ENCODE data around the gene CDC14A.
"Not testable (repeated sequence)": the region's sequence is repeated elsewhere in the genome, so short reads cannot be mapped to it uniquely, and the experiment has no call there.

Gene CDC14A

DNA sequence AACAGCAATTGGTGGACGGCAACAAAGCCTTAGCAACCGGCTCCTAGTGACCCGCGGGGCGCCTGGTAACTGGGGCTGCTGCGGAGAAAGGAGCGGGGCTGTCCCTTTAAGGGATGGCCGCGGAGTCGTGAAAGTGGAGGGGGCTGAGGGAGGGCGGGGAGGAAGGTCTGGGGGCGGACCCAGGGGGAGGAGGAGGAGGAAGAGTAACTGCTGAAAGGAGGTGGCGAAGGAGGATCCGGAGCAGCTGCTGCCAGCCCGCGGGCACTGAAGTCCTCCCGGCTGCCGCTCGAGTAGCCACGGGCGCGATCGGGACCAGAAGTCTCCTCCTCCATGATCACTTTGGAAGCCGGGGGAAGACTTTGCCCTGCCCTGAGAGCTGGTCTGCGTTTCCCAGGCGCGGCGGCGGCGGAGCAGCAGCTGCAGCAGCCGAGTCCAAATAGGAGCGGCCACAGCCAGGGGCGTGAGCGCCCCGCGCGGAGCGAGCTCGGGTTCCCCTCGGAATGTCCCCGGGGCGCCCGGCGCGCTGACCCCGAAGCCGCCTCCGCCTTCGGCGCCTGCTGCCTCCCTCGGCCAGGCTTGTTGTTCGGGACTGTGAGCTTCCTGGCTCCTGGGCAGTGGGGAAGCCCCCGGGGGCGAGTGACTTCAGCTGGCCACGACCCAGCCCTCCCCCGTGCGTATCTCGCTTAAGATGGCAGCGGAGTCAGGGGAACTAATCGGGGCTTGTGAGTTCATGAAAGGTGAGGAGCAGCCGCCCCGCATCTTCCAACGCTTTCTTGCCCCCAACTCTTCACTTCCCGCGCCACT lies at the start of gene CDC14A:
CDC14A (plus strand) TSS at position 240 of the 804 bp plus-strand sequence; CDS start at position 689, 449 bp downstream.
- DNase-seq (ENCODE audit: low read depth), result peak; percentile 74

DNA sequence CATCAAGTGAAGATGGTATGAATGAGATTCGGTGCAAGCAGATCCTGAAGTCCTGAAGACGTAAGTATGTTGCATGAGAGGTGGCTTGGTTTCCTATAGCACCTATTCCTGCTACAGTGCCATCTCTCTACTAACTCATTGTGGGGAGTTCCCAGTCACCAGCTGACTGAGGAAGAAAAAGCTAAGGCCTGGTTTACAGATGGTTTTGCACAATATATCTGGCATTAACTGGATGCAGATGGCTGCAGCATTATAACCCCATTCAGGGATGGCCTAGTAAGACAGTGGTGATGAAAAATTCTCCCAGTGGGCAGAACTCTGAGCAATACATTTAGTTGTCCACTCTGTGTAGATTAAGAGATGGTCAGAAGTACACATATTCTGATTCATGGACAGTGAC lies 49.6 kb upstream of the CDC14A start:
- no peak for DNase-seq (ENCODE audit: low read depth)

- no peak for DNase-seq (ENCODE audit: low read depth)
Observed at GRCh38 chr1:100304227-100304626, 48.1 kb upstream of the CDC14A start.

DNA sequence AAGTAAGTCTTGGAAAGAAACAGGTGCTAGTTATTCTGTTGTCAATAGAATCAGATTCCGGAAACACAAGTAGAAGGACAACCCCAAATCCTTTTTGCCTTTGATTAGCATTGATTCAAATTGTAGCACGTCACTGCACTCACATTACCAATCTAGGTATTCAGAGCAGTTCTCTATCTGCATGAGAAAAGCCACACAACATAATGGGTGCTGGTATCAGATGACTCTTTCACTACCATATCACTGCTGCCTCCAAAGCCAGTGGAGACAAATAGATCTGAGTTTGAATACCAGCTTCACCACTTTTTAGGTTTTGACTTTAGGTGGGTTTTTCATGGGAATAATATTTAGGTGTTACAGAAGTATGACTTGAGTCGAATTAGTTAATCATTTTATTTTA lies 47.4 kb upstream of the CDC14A start:
- no peak for DNase-seq (ENCODE audit: low read depth)

GRCh38 chr1:100305954-100306353 lies 46.4 kb upstream of the CDC14A start:
- no peak for DNase-seq (ENCODE audit: low read depth)

- DNase-seq (ENCODE audit: low read depth), result no peak
Observed at GRCh38 chr1:100306735-100307313, 45.5 kb upstream of the CDC14A start.

- DNase-seq (ENCODE audit: low read depth), result no peak
Observed at GRCh38 chr1:100308777-100309176, 43.5 kb upstream of the CDC14A start.

DNA sequence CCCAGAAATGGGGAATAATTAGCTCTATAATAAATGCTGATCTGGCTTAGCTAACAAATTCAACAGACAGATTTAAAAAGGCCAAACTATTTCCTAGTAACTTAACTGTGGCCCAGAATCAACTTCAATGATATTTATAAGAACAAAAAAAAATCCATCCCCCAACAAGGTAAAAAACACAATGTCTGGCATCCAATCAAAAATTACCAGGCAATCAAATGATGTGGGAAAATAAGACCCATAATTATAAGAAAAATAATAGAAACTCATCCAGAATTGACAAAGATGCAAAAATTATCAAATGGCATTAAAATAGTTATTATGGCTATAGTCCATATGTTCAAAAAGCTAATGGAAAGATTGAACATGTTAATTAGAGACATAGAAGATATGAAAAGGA lies 42.4 kb upstream of the CDC14A start:
- no peak for DNase-seq (ENCODE audit: low read depth)

DNA sequence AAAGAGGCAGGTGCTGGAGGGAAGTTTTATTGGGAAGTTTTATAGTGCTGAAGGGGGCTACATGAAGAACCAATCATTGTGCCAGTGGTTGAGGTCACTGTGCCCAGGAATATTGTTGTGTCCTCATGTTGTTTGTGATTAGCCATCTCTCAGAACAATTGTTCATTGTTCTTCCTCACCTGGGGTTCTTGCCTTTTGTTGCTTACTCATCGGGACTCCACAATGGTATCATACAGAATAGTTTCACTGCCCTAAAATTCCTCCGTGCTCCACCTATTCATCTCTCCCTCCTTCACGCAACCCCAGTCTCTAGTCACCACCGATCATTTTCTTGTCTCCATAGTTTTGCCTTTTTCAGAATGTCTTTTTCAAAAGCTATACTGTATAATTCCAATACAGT lies 38.9 kb upstream of the CDC14A start:
- no peak for DNase-seq (ENCODE audit: low read depth)

DNA sequence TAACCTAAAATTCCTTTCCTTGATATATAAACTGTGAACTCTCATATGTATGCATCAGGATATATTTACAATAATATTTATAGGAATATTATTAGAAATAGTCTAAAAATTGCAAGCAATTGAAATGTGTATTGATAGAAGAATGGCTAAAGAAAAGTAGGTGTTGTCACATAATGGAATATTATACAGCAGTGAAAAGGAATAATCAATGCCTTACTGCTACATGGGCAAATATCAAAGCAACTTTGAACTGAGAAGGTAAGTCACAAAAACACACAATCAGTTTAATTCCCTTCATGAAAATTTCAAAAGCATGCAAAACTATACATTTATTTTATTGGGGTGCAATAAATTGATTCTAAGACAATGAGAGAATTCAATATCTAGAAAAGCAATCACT lies 35.7 kb upstream of the CDC14A start:
- no peak for DNase-seq (ENCODE audit: low read depth)

GRCh38 chr1:100320311-100321099 lies 31.8 kb upstream of the CDC14A start:
- DNase-seq (ENCODE audit: low read depth), result no peak

GRCh38 chr1:100321100-100321493 lies 31.2 kb upstream of the CDC14A start:
- no peak for DNase-seq (ENCODE audit: low read depth)

DNA sequence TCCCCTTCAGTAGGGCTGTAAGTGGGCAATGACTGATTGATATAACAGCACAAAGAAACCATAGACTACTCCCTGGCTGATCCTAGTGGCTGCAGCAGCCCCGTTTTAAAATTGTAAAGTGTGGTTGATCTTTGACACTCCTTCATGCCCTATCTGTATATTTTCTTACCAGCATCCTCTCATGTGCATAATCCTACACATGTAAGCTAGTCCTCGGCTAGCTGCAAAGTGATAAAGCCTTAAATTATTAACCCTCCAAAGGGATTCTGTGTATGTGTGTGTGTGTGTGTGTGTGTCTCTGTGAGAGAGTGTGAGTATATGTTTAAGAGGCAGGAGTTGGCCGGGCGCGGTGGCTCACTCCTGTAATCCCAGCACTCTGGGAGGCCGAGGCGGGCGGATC lies 30.8 kb upstream of the CDC14A start:
- DNase-seq (ENCODE audit: low read depth), result no peak

DNA sequence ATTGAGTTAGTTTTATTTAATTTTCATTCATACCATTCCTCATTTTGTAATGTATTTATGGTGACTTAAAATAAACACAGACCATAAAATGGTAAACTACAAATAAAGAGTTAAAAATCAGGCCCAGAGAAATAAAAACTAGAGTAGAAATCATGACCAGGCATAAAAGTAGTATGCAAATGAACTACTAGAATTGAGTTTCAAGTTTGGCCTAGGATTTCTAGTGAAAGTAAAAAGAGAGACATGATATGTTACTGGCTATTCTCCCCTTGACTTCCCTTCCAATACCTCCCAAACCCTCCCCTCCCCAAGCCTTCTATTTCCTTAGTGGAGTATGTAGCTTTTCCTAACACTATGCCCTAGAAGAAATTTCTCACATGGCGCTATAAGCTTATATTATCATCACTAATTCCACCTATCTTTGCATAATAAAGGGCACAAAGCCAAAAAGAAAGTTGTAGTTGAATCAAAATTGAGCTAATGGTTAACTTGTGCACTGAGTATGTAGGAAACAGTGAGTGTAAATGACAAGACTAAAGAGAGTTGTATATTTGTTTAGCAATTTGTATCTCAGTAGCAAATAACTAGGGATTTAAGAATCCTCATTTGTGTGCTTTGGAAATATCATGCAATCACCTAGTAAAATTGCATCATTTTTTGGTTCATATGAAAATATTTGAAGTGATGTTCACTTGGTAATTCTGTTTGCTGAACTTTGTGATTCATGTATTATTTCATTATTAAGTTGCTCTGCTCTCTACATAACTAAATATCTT lies 29.7 kb upstream of the CDC14A start:
- DNase-seq (ENCODE audit: low read depth), result no peak

- DNase-seq (ENCODE audit: low read depth), result no peak
Observed at GRCh38 chr1:100323419-100324106, 28.7 kb upstream of the CDC14A start.

GRCh38 chr1:100325415-100326324 lies 26.6 kb upstream of the CDC14A start:
- no peak for DNase-seq (ENCODE audit: low read depth)

DNA sequence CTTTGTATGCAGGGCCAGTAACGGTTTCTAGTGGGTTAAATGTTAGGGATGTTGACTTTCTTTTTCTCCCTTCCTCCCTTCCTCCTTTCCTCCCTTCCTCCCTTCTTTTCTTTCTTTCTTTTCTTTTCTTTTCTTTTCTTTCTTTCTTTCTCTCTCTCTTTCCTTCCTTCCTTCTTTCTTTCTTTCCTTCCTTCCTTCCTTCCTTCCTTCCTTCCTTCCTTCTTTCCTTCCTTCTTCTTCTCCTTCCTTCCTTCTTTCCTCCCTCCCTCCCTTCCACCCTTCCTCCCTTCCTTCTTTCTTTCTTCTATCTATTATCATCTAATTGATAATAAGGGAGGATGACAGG lies 26.0 kb upstream of the CDC14A start:
- DNase-seq (ENCODE audit: low read depth), result not testable (repeated sequence)

DNA sequence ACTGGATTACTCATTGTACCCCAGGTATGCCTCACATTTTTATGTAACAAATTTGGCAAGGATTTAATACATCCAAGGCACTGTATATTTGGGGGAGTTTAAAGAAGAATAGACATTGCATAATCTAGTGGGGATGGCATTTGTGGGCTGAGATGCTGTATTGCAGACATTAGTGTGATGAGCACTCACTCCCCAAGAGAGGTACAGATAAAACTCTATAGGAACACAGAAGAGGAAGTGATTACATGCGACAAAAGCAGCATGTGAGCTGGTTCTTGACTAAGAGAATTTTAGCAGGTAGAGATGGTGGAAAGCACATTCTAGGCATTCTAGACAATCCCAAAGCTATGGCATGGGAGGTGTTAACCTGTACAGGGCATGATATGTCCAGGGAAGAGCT lies 24.2 kb upstream of the CDC14A start:
- no peak for DNase-seq (ENCODE audit: low read depth)

GRCh38 chr1:100331146-100331545 lies 21.2 kb upstream of the CDC14A start:
- not testable (repeated sequence) for DNase-seq (ENCODE audit: low read depth)

DNA sequence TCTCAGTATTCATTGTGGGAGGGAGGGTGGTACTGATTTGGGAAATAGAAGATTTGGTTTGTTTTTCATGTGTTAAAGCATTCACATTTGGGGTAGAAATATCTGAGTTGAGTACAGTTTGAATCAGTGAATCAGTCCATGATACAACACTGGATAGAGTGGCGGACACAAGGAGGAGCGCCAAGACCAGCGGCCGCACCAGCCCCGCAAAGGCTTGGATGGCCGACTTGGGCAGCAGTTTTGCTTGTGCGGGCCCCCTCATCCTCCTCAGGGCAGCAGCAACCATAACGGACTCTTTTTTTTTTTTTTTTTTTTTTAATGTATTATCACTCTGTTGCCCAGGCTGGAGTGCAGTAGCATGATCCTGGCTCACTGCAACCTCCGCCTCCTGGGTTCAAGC lies 20.0 kb upstream of the CDC14A start:
- DNase-seq (ENCODE audit: low read depth), result no peak

DNA sequence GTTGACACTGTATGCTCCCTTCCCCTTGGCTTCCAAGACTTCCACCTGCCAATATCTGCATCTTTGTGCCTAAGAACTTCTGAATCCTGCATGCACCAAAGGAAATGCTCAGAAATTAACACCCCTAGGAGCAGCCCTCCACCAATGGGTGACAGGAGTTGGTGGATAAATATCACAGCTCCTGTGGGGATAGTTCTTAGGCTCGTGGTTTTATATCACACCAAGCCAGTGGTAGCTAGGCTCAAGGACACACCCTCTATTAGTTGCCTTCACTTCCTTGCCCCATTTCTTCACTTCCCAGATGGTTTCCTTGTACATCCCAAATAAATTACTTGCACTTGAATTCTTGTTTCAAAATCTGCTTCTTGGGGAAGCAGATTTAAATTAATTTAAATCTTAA lies 16.9 kb upstream of the CDC14A start:
- DNase-seq (ENCODE audit: low read depth), result no peak
